Loucy (cell line): ENCODE measurements around the gene PRUNE2.

ENCODE experiments used
- H2AFZ ChIP-seq: fragments of 200-600 bp; sonication (generic); 2 replicates; pipeline ENCODE4 v1.6.0; 2016; ENCODE audit warnings: antibody characterized with exemption, mild to moderate bottlenecking, low read length, moderate library complexity
- H3F3A ChIP-seq: fragments of 200-600 bp; 2 replicates; pipeline ENCODE4 v1.6.0; 2016; ENCODE audit warnings: antibody characterized with exemption, low read depth, mild to moderate bottlenecking
- H3K27me3 ChIP-seq: fragments of 200-600 bp; sonication (generic); 2 replicates; pipeline ENCODE4 v1.6.1; 2014; ENCODE audit warnings: low read length, mild to moderate bottlenecking; ENCODE audit not compliant: insufficient read depth, poor library complexity, severe bottlenecking
- H3K36me3 ChIP-seq: fragments of 200-600 bp; sonication (generic); 2 replicates; pipeline ENCODE4 v1.6.1; 2016; ENCODE audit warnings: low read length; ENCODE audit not compliant: insufficient read depth
- H3K4me1 ChIP-seq: fragments of 200-600 bp; sonication (generic); 2 replicates; pipeline ENCODE4 v1.5.1; 2014; ENCODE audit warnings: low read length, mild to moderate bottlenecking; ENCODE audit not compliant: insufficient read depth, poor library complexity, severe bottlenecking
- H3K4me2 ChIP-seq: fragments of 200-600 bp; sonication (generic); 2 replicates; pipeline ENCODE4 v1.6.0; 2014; ENCODE audit warnings: antibody characterized with exemption, low read length, low read depth, mild to moderate bottlenecking; ENCODE audit not compliant: poor library complexity, severe bottlenecking
- H3K4me3 ChIP-seq: fragments of 200-600 bp; sonication (generic); 2 replicates; pipeline ENCODE4 v1.5.1; 2014; ENCODE audit warnings: low read length, mild to moderate bottlenecking, mixed read lengths; ENCODE audit not compliant: poor library complexity, severe bottlenecking
- H3K79me2 ChIP-seq: fragments of 200-600 bp; sonication (generic); 2 replicates; pipeline ENCODE4 v1.6.1; 2014; ENCODE audit warnings: low read length; ENCODE audit not compliant: insufficient read depth
- H3K9ac ChIP-seq: fragments of 200-600 bp; sonication (generic); 2 replicates; pipeline ENCODE4 v1.6.0; 2014; ENCODE audit warnings: mild to moderate bottlenecking, low read depth, low read length, moderate library complexity; ENCODE audit not compliant: poor library complexity, severe bottlenecking
- H3K9me2 ChIP-seq: fragments of 200-600 bp; sonication (generic); replicated peaks from 2 replicates; pipeline ENCODE4 v1.6.1; 2016; ENCODE audit warnings: low read depth, low read length, mixed read lengths
- H3K9me3 ChIP-seq: fragments of 200-600 bp; sonication (generic); 2 replicates; pipeline ENCODE4 v1.6.1; 2014; ENCODE audit warnings: mild to moderate bottlenecking, antibody characterized with exemption, low read length, low read depth; ENCODE audit not compliant: insufficient read depth
- H4K20me1 ChIP-seq: fragments of 200-600 bp; sonication (generic); 2 replicates; pipeline ENCODE4 v1.6.0; 2014; ENCODE audit warnings: antibody characterized with exemption, low read length, mild to moderate bottlenecking; ENCODE audit not compliant: insufficient read depth, poor library complexity, severe bottlenecking
- EZH2phosphoT487 ChIP-seq: fragments of 200-600 bp; IDR thresholded peaks from 2 replicates; pipeline ENCODE4 v1.6.1; 2018; ENCODE audit warnings: antibody characterized with exemption, mild to moderate bottlenecking, moderate library complexity, borderline replicate concordance
- TF ChIP-seq, protein P1 (sequence below): fragments of 200-600 bp; sonication (generic); conservative IDR thresholded peaks from 2 replicates; pipeline ENCODE4 v1.5.1; 2014; ENCODE audit warnings: mild to moderate bottlenecking, antibody characterized with exemption, low read length

The PRUNE2 gene

DNA sequence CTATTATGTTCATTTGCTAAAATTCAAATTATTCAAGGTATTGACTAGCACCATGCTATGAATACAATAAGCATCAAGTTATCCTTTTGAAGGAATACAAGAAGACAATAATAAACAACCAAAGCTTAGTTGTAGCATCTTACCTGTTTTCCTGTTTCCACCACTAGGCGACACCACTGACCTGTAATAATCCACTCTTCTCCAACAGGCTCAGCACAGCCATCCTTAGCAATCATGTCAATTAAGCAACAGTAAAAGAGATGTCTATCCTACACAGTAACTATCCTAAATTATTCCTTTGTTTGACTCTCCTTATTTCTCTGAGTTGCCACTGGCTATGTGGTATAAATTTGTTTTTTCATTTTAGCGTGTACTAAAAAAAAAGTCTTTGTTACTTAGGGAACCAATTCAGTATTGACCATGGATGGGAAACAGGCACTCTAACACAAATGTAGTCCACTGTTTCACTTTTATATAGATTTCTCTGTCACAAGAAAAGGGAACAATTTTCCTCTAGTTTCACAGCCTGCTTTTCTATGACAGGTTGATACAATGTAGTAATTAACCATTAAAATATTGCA, 95.4 kb downstream of the PRUNE2 start:
- Histone ChIP-seq H3K4me2 (no peak overlapping the region), H3F3A (no peaks in the 10 kb centered on the region), H3K9ac (no peak overlapping the region), H3K79me2 (no peaks in the 10 kb centered on the region), H2AFZ (no peak overlapping the region), H3K4me1 (no peaks in the 10 kb centered on the region), H3K9me2 (no peaks in the 10 kb centered on the region), H4K20me1 (no peaks in the 10 kb centered on the region), H3K9me3 (no peaks in the 10 kb centered on the region), H3K4me3 (no peak overlapping the region), H3K27me3 (no peaks in the 10 kb centered on the region), H3K36me3 (no peaks in the 10 kb centered on the region)
- TF ChIP-seq, protein P1, sequence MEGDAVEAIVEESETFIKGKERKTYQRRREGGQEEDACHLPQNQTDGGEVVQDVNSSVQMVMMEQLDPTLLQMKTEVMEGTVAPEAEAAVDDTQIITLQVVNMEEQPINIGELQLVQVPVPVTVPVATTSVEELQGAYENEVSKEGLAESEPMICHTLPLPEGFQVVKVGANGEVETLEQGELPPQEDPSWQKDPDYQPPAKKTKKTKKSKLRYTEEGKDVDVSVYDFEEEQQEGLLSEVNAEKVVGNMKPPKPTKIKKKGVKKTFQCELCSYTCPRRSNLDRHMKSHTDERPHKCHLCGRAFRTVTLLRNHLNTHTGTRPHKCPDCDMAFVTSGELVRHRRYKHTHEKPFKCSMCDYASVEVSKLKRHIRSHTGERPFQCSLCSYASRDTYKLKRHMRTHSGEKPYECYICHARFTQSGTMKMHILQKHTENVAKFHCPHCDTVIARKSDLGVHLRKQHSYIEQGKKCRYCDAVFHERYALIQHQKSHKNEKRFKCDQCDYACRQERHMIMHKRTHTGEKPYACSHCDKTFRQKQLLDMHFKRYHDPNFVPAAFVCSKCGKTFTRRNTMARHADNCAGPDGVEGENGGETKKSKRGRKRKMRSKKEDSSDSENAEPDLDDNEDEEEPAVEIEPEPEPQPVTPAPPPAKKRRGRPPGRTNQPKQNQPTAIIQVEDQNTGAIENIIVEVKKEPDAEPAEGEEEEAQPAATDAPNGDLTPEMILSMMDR = peak; percentile 96
- TF ChIP-seq EZH2phosphoT487 = no peak

GRCh38 chr9:76808636-76809035, 97.3 kb downstream of the PRUNE2 start:
- H4K20me1 ChIP-seq = no peaks in the 10 kb centered on the region
- H3F3A ChIP-seq = no peaks in the 10 kb centered on the region
- no peak overlapping the region for H3K4me2 ChIP-seq
- no peak overlapping the region for H3K9ac ChIP-seq
- no peak overlapping the region for H3K4me3 ChIP-seq
- H3K79me2 ChIP-seq = no peaks in the 10 kb centered on the region
- H3K9me3 ChIP-seq = no peaks in the 10 kb centered on the region
- TF ChIP-seq EZH2phosphoT487 = no peak
- TF ChIP-seq, protein P1 = no peak
- H2AFZ ChIP-seq = no peak overlapping the region
- H3K27me3 ChIP-seq = no peaks in the 10 kb centered on the region
- no peaks in the 10 kb centered on the region for H3K4me1 ChIP-seq
- H3K36me3 ChIP-seq = no peaks in the 10 kb centered on the region
- H3K9me2 ChIP-seq = no peaks in the 10 kb centered on the region

GRCh38 chr9:76803762-76804161, 102.2 kb downstream of the PRUNE2 start:
- no peak overlapping the region for H3K4me2 ChIP-seq
- H4K20me1 ChIP-seq = no peaks in the 10 kb centered on the region
- H3K79me2 ChIP-seq = no peaks in the 10 kb centered on the region
- no peak overlapping the region for H3K9ac ChIP-seq
- no peak for TF ChIP-seq EZH2phosphoT487
- TF ChIP-seq, protein P1 = no peak
- H3K4me1 ChIP-seq = peaks cover 1% of the 10 kb centered on the region
- no peaks in the 10 kb centered on the region for H3K27me3 ChIP-seq
- no peaks in the 10 kb centered on the region for H3K9me3 ChIP-seq
- H2AFZ ChIP-seq = 0 out of 2 replicates have a peak overlapping the region, but pooled peaks have one; percentile 50
- no peaks in the 10 kb centered on the region for H3K9me2 ChIP-seq
- H3K4me3 ChIP-seq = no peak overlapping the region
- no peaks in the 10 kb centered on the region for H3F3A ChIP-seq
- no peaks in the 10 kb centered on the region for H3K36me3 ChIP-seq
